ENCODE data around the gene SDHD. TPM values are rescaled to one million over a fixed set of nuclear protein-coding genes. Genes with fewer than 3 reads are reported as not detected.
"Not testable (repeated sequence)": the region's sequence is repeated elsewhere in the genome, so short reads cannot be mapped to it uniquely, and the experiment has no call there.

The SDHD gene
- total RNA-seq, 4 donors from 2014 or later, result 170 to 261 (median 202) TPM

GRCh38 chr11:112082729-112083128 is 3.9 kb upstream of the SDHD start:
- peak; percentile 26 to 61 for DNase-seq
- intact Hi-C loops (cut with DNase I; ENCODE audit: low total_unique reads), result loop anchor here (10.0 kb wide), 2 partner anchors 148 to 1232 kb away; partner anchors contain the start of genes DIXDC1 and TTC12
- Histone ChIP-seq H3K4me3 (no peak overlapping the region), H3K4me1 (peaks cover 15 to 32% of the 10 kb centered on the region in 2 donors), H3K27me3 (no peaks in the 10 kb centered on the region), H3K36me3 (peaks cover 0 to 66% of the 10 kb centered on the region in 2 donors), H3K9me3 (no peaks in the 10 kb centered on the region), H3K27ac (peak overlapping the region; percentile 79 to 97 (median 90))
- in situ Hi-C loops (cut with MboI; ENCODE audit: low sequenced_read_pairs in 4 of 4), result loop anchor here in 1 of 4 donors (10.0 kb wide), 1 partner anchor 208 kb away; the partner anchor contains the start of genes ALG9, CFAP68 and FDXACB1
- peak; percentile 45 for ATAC-seq
- TF ChIP-seq CTCF (IDR thresholded peaks at IDR 0.05 in 4 of 5, conservative IDR thresholded peaks at IDR 0.05 in 1 of 5) (no peak), POLR2A (IDR thresholded peaks at IDR 0.05) (peak; percentile 51 to 66)

GRCh38 chr11:112085822-112086421 is 751 bp upstream of the SDHD start:
- Histone ChIP-seq H3K27ac (peak overlapping the region; percentile 79 to 97 (median 90)), H3K36me3 (peaks cover 0 to 66% of the 10 kb centered on the region in 2 donors), H3K4me3 (peak overlapping the region; percentile 82 to 99 (median 90)), H3K4me1 (peaks cover 46 to 60% of the 10 kb centered on the region in 2 donors), H3K9me3 (no peaks in the 10 kb centered on the region), H3K27me3 (no peaks in the 10 kb centered on the region)
- intact Hi-C loops (cut with DNase I; ENCODE audit: low total_unique reads) (loop anchor here (5.0 to 10.0 kb wide), 4 partner anchors 59 to 1229 kb away; partner anchors contain the start of genes CFAP68, DIXDC1, DLAT and FDXACB1), in situ Hi-C loops (cut with MboI; ENCODE audit: low sequenced_read_pairs in 4 of 4) (loop anchor here in 1 of 4 donors (10.0 kb wide), 1 partner anchor 211 kb away; the partner anchor contains the start of genes ALG9, CFAP68 and FDXACB1)
- TF ChIP-seq CTCF (IDR thresholded peaks at IDR 0.05 in 4 of 5, conservative IDR thresholded peaks at IDR 0.05 in 1 of 5) (no peak), POLR2A (IDR thresholded peaks at IDR 0.05) (no peak)
- ATAC-seq (peak; percentile 34 to 55), DNase-seq (peak; percentile 13 to 34)

- intact Hi-C loops (cut with DNase I; ENCODE audit: low total_unique reads) (loop anchor here (5.0 to 10.0 kb wide), 4 partner anchors 60 to 1228 kb away; partner anchors contain the start of genes CFAP68, DIXDC1, DLAT and FDXACB1), in situ Hi-C loops (cut with MboI; ENCODE audit: low sequenced_read_pairs in 4 of 4) (loop anchor here in 1 of 4 donors (10.0 kb wide), 1 partner anchor 212 kb away; the partner anchor contains the start of genes ALG9, CFAP68 and FDXACB1)
- Histone ChIP-seq H3K4me3 (peak overlapping the region; percentile 82 to 99 (median 90)), H3K9me3 (no peaks in the 10 kb centered on the region), H3K27me3 (no peaks in the 10 kb centered on the region), H3K36me3 (peaks cover 0 to 66% of the 10 kb centered on the region in 2 donors), H3K4me1 (peaks cover 52 to 69% of the 10 kb centered on the region in 2 donors), H3K27ac (peak overlapping the region; percentile 79 to 97 (median 90))
- ATAC-seq, result peak in 1 of 2 donors; percentile 21
- TF ChIP-seq POLR2A (IDR thresholded peaks at IDR 0.05), result no peak
- TF ChIP-seq CTCF (IDR thresholded peaks at IDR 0.05 in 4 of 5, conservative IDR thresholded peaks at IDR 0.05 in 1 of 5), result no peak
- DNase-seq, result no peak
These were observed 539 bp downstream of the SDHD start for GRCh38 chr11:112087212-112087611.

- ATAC-seq; in situ Hi-C loops (cut with MboI; ENCODE audit: low sequenced_read_pairs in 4 of 4); intact Hi-C loops (cut with DNase I; ENCODE audit: low total_unique reads); H3K9me3 ChIP-seq; H3K27ac ChIP-seq; DNase-seq; H3K27me3 ChIP-seq; H3K4me3 ChIP-seq: not testable (repeated sequence)
- H3K4me1 ChIP-seq, result peaks cover 19 to 24% of the 10 kb centered on the region in 2 donors
- H3K36me3 ChIP-seq, result peaks cover 0 to 68% of the 10 kb centered on the region in 2 donors
These were observed 8.6 kb downstream of the SDHD start for GRCh38 chr11:112095302-112095701.

GRCh38 chr11:112096194-112096593 is 9.5 kb downstream of the SDHD start:
- H3K4me1 ChIP-seq, result peaks cover 15 to 27% of the 10 kb centered on the region in 2 donors
- in situ Hi-C loops (cut with MboI; ENCODE audit: low sequenced_read_pairs in 4 of 4), result no loop called here
- TF ChIP-seq CTCF (IDR thresholded peaks at IDR 0.05 in 4 of 5, conservative IDR thresholded peaks at IDR 0.05 in 1 of 5) (no peak), POLR2A (IDR thresholded peaks at IDR 0.05) (no peak)

More at GRCh38 chr11:112096194-112096593, 9.5 kb downstream of the SDHD start:
- intact Hi-C loops (cut with DNase I; ENCODE audit: low total_unique reads), result no loop called here
- no peak for DNase-seq
- no peak overlapping the region for H3K27ac ChIP-seq
- no peak for ATAC-seq
- H3K4me3 ChIP-seq, result no peak overlapping the region
- H3K36me3 ChIP-seq, result peaks cover 0 to 59% of the 10 kb centered on the region in 2 donors
- no peaks in the 10 kb centered on the region for H3K9me3 ChIP-seq
- H3K27me3 ChIP-seq, result no peaks in the 10 kb centered on the region
